ENCODE data around the gene CACNG4. TPM values are rescaled to one million over a fixed set of nuclear protein-coding genes. Genes with fewer than 3 reads are reported as not detected.
A peak's percentile ranks its signal among the peaks of the same experiment; 100 is the strongest.

The CACNG4 gene
- total RNA-seq, 4 donors from 2014 or later = not detected

DNA sequence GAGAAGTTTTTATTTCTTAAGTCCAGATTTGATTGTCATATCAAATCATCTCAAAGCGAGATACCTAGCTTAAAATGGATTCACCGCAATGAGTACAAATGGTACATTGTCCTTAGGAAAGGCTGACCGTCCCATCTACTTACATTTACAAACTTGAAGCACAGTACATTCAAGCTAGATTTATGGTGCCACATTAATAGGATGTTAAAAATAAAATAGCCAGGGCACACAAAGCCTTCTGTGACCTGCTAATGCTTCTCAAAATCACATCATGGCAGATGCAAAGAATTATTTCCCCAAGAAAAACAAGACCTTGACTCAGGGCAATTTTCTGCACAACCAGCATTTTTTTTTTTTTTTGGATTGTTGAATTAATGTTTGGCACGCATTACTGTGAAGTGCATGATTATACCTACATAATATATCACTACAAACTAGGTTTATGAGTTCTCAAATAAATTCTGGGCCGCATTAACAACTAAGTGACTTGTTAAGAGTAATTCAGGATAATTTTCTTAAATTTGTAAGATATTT lies 105.2 kb downstream of the CACNG4 start:
- ATAC-seq (no peak), DNase-seq (no peak)
- Histone ChIP-seq H3K9me3 (no peaks in the 10 kb centered on the region), H3K36me3 (no peaks in the 10 kb centered on the region), H3K4me3 (no peak overlapping the region), H3K27ac (peak overlapping the region in 2 of 4 donors; percentile 11 to 18), H3K4me1 (peaks cover 18 to 21% of the 10 kb centered on the region in 2 donors), H3K27me3 (no peaks in the 10 kb centered on the region)
- TF ChIP-seq, protein P1, sequence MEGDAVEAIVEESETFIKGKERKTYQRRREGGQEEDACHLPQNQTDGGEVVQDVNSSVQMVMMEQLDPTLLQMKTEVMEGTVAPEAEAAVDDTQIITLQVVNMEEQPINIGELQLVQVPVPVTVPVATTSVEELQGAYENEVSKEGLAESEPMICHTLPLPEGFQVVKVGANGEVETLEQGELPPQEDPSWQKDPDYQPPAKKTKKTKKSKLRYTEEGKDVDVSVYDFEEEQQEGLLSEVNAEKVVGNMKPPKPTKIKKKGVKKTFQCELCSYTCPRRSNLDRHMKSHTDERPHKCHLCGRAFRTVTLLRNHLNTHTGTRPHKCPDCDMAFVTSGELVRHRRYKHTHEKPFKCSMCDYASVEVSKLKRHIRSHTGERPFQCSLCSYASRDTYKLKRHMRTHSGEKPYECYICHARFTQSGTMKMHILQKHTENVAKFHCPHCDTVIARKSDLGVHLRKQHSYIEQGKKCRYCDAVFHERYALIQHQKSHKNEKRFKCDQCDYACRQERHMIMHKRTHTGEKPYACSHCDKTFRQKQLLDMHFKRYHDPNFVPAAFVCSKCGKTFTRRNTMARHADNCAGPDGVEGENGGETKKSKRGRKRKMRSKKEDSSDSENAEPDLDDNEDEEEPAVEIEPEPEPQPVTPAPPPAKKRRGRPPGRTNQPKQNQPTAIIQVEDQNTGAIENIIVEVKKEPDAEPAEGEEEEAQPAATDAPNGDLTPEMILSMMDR (IDR thresholded peaks at IDR 0.05 in 4 of 5, conservative IDR thresholded peaks at IDR 0.05 in 1 of 5) = no peak
- TF ChIP-seq POLR2A (IDR thresholded peaks at IDR 0.05) = no peak
- in situ Hi-C loops (cut with MboI; ENCODE audit: low sequenced_read_pairs in 4 of 4) (no loop called here), intact Hi-C loops (cut with DNase I; ENCODE audit: low total_unique reads) (no loop called here)

DNA sequence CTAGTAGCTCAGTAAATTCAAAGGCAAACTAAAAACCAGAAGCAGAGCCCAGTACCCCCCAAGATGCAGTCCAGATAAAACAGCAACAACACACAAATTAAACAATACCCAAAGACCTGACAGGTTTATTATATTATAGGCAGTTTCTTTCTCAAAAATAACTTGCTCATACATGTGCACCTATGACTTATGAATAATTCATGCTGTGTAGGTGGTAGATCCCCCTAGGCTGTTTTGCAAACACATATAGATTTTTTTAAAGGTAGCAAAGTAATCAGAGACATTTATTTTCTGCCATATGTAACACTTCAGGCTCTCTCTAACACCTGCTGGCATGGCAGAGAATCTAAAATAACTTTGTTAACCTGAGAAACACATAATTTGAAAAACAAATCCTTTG lies 107.1 kb downstream of the CACNG4 start:
- DNase-seq = no peak
- TF ChIP-seq, protein P1 (IDR thresholded peaks at IDR 0.05 in 4 of 5, conservative IDR thresholded peaks at IDR 0.05 in 1 of 5) = no peak
- no peak for TF ChIP-seq POLR2A (IDR thresholded peaks at IDR 0.05)
- no peak for ATAC-seq
- in situ Hi-C loops (cut with MboI; ENCODE audit: low sequenced_read_pairs in 4 of 4) = no loop called here
- Histone ChIP-seq H3K4me3 (no peak overlapping the region), H3K27ac (no peak overlapping the region), H3K27me3 (no peaks in the 10 kb centered on the region), H3K4me1 (peaks cover 24 to 27% of the 10 kb centered on the region in 2 donors), H3K36me3 (no peaks in the 10 kb centered on the region), H3K9me3 (no peaks in the 10 kb centered on the region)
- intact Hi-C loops (cut with DNase I; ENCODE audit: low total_unique reads) = no loop called here

DNA sequence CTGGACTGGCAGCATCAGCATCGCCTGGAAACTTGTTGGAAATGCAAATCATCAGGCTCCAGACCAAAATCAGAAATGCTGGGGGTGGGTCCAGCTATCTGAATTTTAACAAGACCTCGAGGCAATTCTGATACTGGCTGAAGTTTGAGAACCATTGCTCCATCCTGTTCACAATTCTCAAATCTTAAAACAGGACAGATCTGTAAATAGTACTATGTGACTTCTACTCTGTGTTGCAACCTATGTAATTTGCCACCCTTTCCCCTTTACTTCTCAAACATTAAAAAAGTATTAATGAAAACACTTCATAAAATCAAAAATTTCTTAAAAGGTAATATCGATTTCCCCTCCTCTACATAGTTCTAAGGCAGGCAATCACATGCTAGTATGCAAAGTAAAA lies 108.4 kb downstream of the CACNG4 start:
- intact Hi-C loops (cut with DNase I; ENCODE audit: low total_unique reads) (no loop called here), in situ Hi-C loops (cut with MboI; ENCODE audit: low sequenced_read_pairs in 4 of 4) (no loop called here)
- Histone ChIP-seq H3K9me3 (no peaks in the 10 kb centered on the region), H3K4me1 (peaks cover 28 to 31% of the 10 kb centered on the region in 2 donors), H3K36me3 (no peaks in the 10 kb centered on the region), H3K27ac (no peak overlapping the region), H3K27me3 (no peaks in the 10 kb centered on the region), H3K4me3 (no peak overlapping the region)
- no peak for ATAC-seq
- TF ChIP-seq POLR2A (IDR thresholded peaks at IDR 0.05) = no peak
- TF ChIP-seq, protein P1 (IDR thresholded peaks at IDR 0.05 in 4 of 5, conservative IDR thresholded peaks at IDR 0.05 in 1 of 5) = no peak
- DNase-seq = no peak

DNA sequence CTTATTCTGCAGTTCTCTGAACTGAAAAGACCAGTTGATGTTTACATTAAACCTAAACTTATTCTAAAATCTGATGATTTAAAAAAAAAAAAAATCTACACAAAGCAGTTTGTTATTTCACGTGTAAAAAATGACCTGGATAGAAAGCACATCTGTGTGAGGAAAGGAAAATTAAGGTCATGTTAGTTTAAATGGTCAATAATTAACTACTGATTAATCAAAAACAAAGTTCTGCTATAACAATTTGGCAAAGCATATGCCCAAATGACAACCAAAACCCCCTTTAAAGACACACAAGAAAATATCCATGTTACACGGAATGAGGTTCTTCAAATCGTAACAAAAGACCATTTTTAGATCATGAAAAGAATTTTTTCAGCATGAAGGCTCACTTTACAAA lies 110.3 kb downstream of the CACNG4 start:
- no peak for ATAC-seq
- intact Hi-C loops (cut with DNase I; ENCODE audit: low total_unique reads) (no loop called here), in situ Hi-C loops (cut with MboI; ENCODE audit: low sequenced_read_pairs in 4 of 4) (no loop called here)
- Histone ChIP-seq H3K27ac (no peak overlapping the region), H3K9me3 (no peaks in the 10 kb centered on the region), H3K4me3 (no peak overlapping the region), H3K27me3 (no peaks in the 10 kb centered on the region), H3K36me3 (no peaks in the 10 kb centered on the region), H3K4me1 (peaks cover 14 to 26% of the 10 kb centered on the region in 2 donors)
- no peak for DNase-seq
- no peak for TF ChIP-seq POLR2A (IDR thresholded peaks at IDR 0.05)
- TF ChIP-seq, protein P1 (IDR thresholded peaks at IDR 0.05 in 4 of 5, conservative IDR thresholded peaks at IDR 0.05 in 1 of 5) = no peak

DNA sequence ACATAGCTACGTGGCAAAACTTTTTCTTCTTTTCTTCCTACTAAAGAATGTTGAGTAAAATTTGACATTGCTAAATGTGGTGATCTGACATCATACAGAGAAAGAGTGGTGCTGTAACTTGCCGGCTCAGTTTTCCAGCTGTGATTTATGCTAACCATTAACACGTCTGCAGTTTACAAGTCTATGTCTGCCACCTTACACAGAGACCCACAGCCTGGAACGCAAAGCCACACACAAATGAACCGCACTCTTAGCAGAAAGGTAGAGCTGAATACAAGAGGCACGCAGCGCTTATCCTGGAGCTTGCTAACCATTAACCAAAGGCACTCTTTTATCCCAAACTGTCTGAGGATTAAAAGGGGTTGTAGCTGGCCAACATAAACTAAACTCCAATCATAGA lies 111.8 kb downstream of the CACNG4 start:
- DNase-seq = no peak
- TF ChIP-seq, protein P1 (IDR thresholded peaks at IDR 0.05 in 4 of 5, conservative IDR thresholded peaks at IDR 0.05 in 1 of 5) = no peak
- no peak for TF ChIP-seq POLR2A (IDR thresholded peaks at IDR 0.05)
- intact Hi-C loops (cut with DNase I; ENCODE audit: low total_unique reads) = no loop called here
- in situ Hi-C loops (cut with MboI; ENCODE audit: low sequenced_read_pairs in 4 of 4) = no loop called here
- peak; percentile 80 to 93 for ATAC-seq
- H3K27me3 ChIP-seq = no peaks in the 10 kb centered on the region
- H3K36me3 ChIP-seq = no peaks in the 10 kb centered on the region
- peaks cover 12 to 22% of the 10 kb centered on the region in 2 donors for H3K4me1 ChIP-seq
- H3K27ac ChIP-seq = peak overlapping the region; percentile 5 to 47 (median 24)
- H3K9me3 ChIP-seq = no peaks in the 10 kb centered on the region
- H3K4me3 ChIP-seq = no peak overlapping the region
